IPS DF 4.7 (cell line): ENCODE measurements around the gene CELF5.
"Not testable (repeated sequence)": the region's sequence is repeated elsewhere in the genome, so short reads cannot be mapped to it uniquely, and the experiment has no call there.

Experiments
- DNase-seq: peaks from one replicate; pipeline ENCODE4 v3.0.0-alpha.2; 2013; ENCODE audit warnings: low spot score; ENCODE audit errors: extremely low read depth

CELF5 gene

DNA sequence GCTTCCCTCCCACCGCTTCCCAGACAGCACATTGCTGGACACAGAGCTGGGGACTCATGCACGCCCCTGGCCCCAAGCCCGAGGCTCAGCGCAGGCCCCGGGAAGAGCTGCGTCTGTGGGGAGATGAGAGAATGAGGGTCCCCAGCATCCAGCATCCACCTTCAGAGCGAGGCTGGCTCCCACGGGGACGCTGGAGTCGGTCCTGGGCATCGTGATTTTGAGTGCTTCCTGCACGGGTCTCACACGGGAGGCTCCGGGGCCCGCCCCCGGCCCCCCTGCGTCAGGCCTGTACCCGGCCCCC lies 34.0 kb upstream of the CELF5 start:
- no peak for DNase-seq

GRCh38 chr19:3190921-3191805 lies 33.3 kb upstream of the CELF5 start:
- no peak for DNase-seq

DNA sequence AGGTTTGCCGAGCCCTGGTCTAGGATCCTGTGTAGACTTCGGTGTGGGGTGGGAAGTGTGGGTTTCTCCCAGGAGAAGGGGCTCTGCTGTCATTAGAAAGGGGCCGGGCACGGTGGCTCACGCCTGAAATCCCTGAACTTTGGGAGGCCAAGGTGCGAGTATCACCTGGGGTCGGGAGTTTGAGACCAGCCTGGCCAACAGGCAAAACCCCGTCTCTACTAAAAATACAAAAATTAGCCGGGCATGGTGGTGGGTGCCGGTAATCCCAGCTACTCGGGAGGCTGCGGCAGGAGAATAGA lies 32.7 kb upstream of the CELF5 start:
- not testable (repeated sequence) for DNase-seq

GRCh38 chr19:3192228-3192635 lies 32.2 kb upstream of the CELF5 start:
- DNase-seq: no peak

GRCh38 chr19:3192684-3193083 lies 31.8 kb upstream of the CELF5 start:
- DNase-seq: no peak

DNA sequence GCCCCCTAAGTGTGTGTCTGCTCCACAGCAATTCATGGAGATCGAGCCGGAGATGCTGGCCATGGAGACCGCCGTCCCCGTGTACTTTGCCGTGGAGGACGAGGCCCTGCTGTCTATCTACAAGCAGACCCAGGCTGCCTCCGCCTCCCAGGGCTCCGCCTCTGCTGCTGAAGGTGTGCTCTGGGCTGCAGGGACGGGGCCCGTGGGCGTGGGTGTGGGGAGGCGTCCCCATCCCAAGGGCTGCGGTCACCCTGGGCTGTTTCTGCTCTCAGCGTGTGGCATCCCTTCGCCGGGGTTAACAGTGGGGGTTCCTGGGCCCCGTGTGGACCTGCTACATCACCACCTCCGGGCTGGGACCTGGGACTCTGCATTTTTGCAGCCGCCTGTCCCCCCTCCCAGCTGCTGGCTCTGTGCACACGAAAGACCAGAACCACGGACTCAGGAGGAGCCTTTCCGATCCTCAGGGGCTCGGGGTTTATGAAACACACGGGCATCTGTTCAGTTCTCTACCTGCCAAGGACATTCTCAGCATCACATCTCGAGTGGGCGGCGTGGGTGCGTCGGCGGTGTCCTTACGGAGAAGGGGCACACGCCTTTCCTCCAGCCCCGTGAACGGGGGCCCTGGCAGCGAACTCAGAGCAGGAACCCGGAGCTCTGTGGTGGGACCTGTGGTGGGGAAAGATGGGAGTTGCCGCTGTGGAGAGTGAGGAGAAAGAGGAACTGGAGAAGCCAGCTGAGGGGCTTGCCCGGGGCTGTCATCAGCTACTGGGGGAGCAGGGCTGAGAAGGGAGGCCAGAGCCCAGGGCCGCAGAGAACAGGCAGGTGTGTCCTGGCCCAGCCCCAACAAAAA lies 31.0 kb upstream of the CELF5 start:
- no peak for DNase-seq

GRCh38 chr19:3194106-3195087 lies 30.1 kb upstream of the CELF5 start:
- DNase-seq: no peak

DNA sequence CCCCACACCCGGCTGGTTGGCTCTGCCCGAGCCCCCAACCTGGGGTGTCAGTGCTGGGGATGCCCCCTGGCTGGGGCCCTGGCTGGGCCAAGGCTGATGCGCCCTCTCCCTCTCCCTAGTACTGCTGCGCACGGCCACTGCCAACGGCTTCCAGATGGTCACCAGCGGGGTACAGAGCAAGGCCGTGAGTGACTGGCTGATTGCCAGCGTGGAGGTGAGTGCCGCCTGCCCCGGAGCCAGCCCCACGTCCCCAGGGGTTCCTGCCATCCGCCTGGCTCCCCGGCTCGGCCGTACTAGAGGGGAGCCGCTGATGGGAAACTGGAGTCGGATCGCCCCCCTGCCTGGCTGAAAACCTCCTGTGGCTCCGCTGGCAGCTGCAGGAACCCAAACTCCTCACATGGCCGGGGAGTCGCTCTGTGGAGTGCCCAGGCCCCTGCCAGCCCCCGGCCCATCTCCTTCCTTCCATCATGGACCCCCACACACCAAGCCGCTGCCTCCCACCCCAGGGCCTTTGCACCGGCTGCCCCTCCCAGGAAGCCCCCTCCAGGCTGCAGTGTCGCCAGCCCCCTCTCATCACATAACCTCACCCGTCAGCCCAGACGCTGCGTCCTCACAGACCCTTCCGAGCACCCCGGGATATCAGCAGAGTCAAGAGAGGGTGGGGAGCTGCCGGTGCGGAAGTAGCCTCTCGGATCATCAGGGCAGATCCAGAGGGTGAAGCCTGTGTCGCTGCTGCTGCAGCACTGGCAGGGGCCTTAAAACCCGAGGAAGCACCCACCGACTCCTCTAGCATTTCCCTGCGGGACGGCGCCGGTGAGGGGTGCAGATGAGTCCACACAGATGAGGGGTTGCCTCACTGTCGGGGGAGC lies 28.2 kb upstream of the CELF5 start:
- no peak for DNase-seq

DNA sequence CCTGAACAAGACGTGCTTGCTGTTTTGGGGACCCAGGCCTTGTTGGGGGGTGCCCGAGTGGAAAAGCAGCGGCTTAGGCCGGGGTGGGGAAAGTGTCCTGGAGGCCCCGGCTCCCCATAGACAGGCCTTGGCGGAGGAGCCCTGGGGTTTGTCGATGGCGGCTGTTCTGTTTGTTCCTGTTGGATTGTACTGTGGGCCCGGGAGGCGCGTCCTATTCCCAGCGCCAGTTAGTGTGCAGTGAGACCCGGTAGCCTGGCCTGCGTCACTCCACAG lies 27.6 kb upstream of the CELF5 start:
- DNase-seq: no peak

GRCh38 chr19:3198901-3199700 lies 25.4 kb upstream of the CELF5 start:
- no peak for DNase-seq

- no peak for DNase-seq
These were observed 23.3 kb upstream of the CELF5 start for GRCh38 chr19:3201072-3201700.

DNA sequence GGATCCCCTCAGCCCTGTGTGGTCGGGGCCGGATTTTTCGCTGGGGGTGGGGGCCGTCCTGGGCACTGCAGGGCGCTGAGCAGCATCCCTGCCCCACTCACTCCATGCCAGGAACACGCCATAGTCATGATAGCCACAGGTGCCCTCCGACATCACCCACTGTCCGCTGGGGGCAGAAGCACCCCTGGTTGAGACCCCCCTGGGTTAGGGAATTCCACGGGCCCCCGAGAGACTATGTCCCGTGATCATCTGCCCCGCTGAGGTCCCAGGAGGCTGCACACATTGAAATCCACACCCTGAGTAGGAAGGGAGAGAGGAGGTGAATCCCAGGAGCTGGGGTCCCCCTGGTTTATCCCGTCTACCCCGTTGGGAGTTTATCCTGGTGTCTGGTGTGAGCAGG lies 22.6 kb upstream of the CELF5 start:
- DNase-seq: no peak

DNA sequence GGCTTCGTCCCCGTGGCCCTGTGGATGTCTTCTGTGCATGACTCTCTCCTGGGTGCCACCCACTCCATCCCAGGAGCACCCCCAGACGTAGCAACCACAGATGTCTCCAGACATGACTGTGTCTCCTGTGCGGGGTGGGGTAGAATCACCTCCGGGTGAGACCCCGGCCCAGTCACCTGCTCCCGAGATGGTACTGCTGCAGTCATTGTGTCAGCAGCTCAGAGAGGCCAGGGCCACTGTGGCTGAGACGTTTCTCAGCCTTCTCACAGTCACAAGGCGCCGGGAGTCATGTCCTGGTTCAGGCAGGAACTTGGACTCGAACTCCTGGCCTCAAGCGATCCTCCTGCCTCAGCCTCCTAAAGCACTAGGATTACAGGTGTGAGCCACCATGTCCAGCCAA lies 22.1 kb upstream of the CELF5 start:
- DNase-seq: no peak

- not testable (repeated sequence) for DNase-seq
These were observed 21.6 kb upstream of the CELF5 start for GRCh38 chr19:3202895-3203294.

GRCh38 chr19:3203805-3204645 lies 20.4 kb upstream of the CELF5 start:
- no peak for DNase-seq

DNA sequence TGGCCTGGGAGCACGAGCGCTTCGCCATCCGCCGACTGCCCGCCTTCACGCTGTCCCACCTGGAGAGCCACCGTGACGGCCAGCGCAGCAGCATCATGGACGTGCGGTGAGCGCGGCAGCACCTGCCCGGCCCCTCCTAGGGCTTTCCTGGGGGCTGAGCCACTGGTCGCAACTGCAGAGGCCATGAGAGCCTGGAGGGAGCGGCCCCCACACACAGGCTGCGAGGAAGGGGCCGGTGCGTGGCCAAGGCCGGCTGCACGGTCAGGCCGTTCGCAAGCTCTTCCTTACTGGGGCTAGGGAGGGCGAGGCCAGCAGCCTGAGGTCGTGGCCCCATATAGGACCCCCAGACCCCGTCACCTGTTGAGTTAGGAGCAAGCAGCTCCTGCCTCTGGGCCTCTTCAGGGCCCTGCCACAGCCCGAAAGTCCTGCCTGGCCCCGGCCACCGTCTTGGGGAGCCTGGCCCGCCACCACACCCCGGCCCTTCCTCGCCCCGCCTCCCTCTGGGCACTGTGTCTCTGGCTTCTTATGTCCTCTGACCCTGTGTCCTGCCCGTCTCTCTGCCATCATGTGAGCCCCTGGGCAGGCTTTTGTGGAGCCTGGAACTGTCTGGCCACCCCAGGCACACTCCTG lies 19.7 kb upstream of the CELF5 start:
- no peak for DNase-seq

DNA sequence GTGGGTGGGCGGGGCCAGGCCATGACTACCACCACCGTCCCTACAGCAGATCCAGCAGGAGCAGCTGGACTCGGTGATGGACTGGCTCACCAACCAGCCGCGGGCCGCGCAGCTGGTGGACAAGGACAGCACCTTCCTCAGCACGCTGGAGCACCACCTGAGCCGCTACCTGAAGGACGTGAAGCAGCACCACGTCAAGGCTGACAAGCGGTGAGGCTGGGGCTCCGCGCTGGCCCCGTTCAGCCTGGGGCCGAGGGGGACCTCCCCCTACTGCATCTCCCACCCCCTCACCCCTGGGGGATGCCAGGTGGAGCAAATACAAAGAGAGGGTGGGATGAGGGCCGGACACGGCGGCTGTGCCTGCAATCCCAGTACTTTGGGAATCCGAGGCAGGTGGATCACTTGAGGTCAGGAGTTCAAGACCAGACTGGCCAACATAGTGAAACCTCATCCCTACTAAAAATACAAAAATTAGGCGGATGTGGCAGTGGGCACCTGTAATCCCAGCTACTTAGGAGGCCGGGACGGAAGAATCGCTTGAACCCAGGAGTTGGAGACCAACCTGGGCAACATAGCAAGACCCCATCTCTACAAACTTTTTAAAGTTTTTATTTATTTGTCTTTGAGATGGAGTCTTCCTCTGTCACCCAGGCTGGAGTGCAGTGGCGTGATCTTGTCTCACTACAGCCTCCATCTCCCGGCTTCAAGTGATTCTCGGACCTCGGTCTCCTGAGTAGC lies 18.1 kb upstream of the CELF5 start:
- DNase-seq: no peak
